MCF 10A (cell line): Measurements from ENCODE around the gene C8B. TPM values are rescaled to one million over a fixed set of nuclear protein-coding genes. Genes with fewer than 3 reads are reported as not detected.
A peak's percentile ranks its signal among the peaks of the same experiment; 100 is the strongest.

ENCODE experiments used
- BruUV-seq: library from RNA; stranded (reverse); fragments of 400-500 nt; replicated peaks from 2 replicates; lab custom pipeline; 2021; lab: Mats Ljungman, UMichigan
- CTCF ChIA-PET: fragments of 300-600 bp; sonication (Branson Sonifier 250); formaldehyde crosslinking; extraction: SDS; loops from one replicate; lab custom pipeline; 2021; ENCODE audit warnings: antibody characterized with exemption, inconsistent platforms; lab: Yijun Ruan, JAX
- POLR2A ChIA-PET: fragments of 300-600, 350-650 bp; sonication (Branson Sonifier 250); formaldehyde crosslinking; extraction: SDS; loops from one replicate; lab custom pipeline; 2020; ENCODE audit warnings: antibody characterized with exemption, inconsistent platforms; lab: Yijun Ruan, JAX
- DNase-seq: peaks from one replicate; pipeline ENCODE4 v3.0.0-alpha.2; 2018; ENCODE audit not compliant: unreplicated experiment
- H3K27ac Mint-ChIP-seq: one replicate; pipeline ENCODE4 v1.8.0; 2022; ENCODE audit warnings: mild to moderate bottlenecking, low read depth, mixed read lengths; ENCODE audit not compliant: unreplicated experiment
- H3K27me3 Mint-ChIP-seq: one replicate; pipeline ENCODE4 v1.8.0; 2022; ENCODE audit warnings: mixed read lengths; ENCODE audit not compliant: insufficient read depth, unreplicated experiment
- H3K36me3 Mint-ChIP-seq: one replicate; pipeline ENCODE4 v1.8.0; 2022; ENCODE audit warnings: mild to moderate bottlenecking, moderate library complexity, mixed read lengths; ENCODE audit not compliant: insufficient read depth, unreplicated experiment
- H3K4me1 Mint-ChIP-seq: one replicate; pipeline ENCODE4 v1.8.0; 2022; ENCODE audit warnings: mixed read lengths; ENCODE audit not compliant: insufficient read depth, unreplicated experiment
- H3K4me3 Mint-ChIP-seq: one replicate; pipeline ENCODE4 v1.8.0; 2022; ENCODE audit warnings: mild to moderate bottlenecking, moderate library complexity, mixed read lengths; ENCODE audit not compliant: unreplicated experiment
- H3K9me3 Mint-ChIP-seq: one replicate; pipeline ENCODE4 v1.8.0; 2022; ENCODE audit warnings: mixed read lengths; ENCODE audit not compliant: unreplicated experiment
- CTCF ChIP-seq: fragments of 200-600 bp; IDR thresholded peaks from one replicate; pipeline ENCODE4 v1.8.0; 2022; ENCODE audit warnings: antibody characterized with exemption, mild to moderate bottlenecking; ENCODE audit not compliant: unreplicated experiment
- intact Hi-C: fragments of 100-400 bp; cut with micrococcal nuclease; formaldehyde crosslinking; loops from 2 replicates; pipeline ENCODE4 v1.14.1; 2022
- total RNA-seq: library from RNA; stranded (reverse); gene quantifications from 2 replicates; pipeline ENCODE4 v1.2.3, GENCODE V29; 2022

The C8B gene
- total RNA-seq, 1 experiment from 2014 or later: not detected

- Mint-ChIP-seq H3K27ac (no peak overlapping the region), H3K4me1 (no peaks in the 10 kb centered on the region), H3K4me3 (no peak overlapping the region), H3K9me3 (no peaks in the 10 kb centered on the region), H3K36me3 (no peaks in the 10 kb centered on the region), H3K27me3 (no peaks in the 10 kb centered on the region)
- BruUV-seq: no TSS peak
- DNase-seq: no peak
- POLR2A ChIA-PET: no interaction called here
- intact Hi-C loops: no loop called here
- no peak for TF ChIP-seq CTCF
- CTCF ChIA-PET: no interaction called here
These were observed 55.3 kb downstream of the C8B start for GRCh38 chr1:56910441-56910985.

GRCh38 chr1:56908619-56909221, 57.1 kb downstream of the C8B start:
- CTCF ChIA-PET: interaction anchor here (0.7 kb wide), 1 partner anchor 95 kb away, joined by 4 read pairs; no protein-coding TSS in a partner anchor
- POLR2A ChIA-PET: no interaction called here
- no TSS peak for BruUV-seq

GRCh38 chr1:56905667-56906066, 60.1 kb downstream of the C8B start:
- H3K4me3 Mint-ChIP-seq: no peak overlapping the region
- ChIA-PET CTCF (interaction anchor here (1.3 kb wide), 1 partner anchor 9 kb away, joined by 6 read pairs; no protein-coding TSS in a partner anchor), POLR2A (interaction anchor here (0.6 to 0.7 kb wide), 2 partner anchors 108 to 618 kb away, joined by 3 read pairs; no protein-coding TSS in a partner anchor)
- H3K4me1 Mint-ChIP-seq: no peaks in the 10 kb centered on the region
- no peak for TF ChIP-seq CTCF
- BruUV-seq: no TSS peak
- intact Hi-C loops: no loop called here
- H3K27ac Mint-ChIP-seq: no peak overlapping the region
- no peak for DNase-seq
- no peaks in the 10 kb centered on the region for H3K27me3 Mint-ChIP-seq
- H3K9me3 Mint-ChIP-seq: no peaks in the 10 kb centered on the region
- H3K36me3 Mint-ChIP-seq: no peaks in the 10 kb centered on the region

More at GRCh38 chr1:56908619-56909221, 57.1 kb downstream of the C8B start:
- H3K9me3 Mint-ChIP-seq: no peaks in the 10 kb centered on the region
- H3K4me3 Mint-ChIP-seq: no peak overlapping the region
- intact Hi-C loops: no loop called here
- no peaks in the 10 kb centered on the region for H3K27me3 Mint-ChIP-seq
- DNase-seq: peak; percentile 3
- H3K27ac Mint-ChIP-seq: no peak overlapping the region
- no peak for TF ChIP-seq CTCF
- H3K4me1 Mint-ChIP-seq: no peaks in the 10 kb centered on the region
- no peaks in the 10 kb centered on the region for H3K36me3 Mint-ChIP-seq

- H3K36me3 Mint-ChIP-seq: no peaks in the 10 kb centered on the region
- intact Hi-C loops: no loop called here
- no peaks in the 10 kb centered on the region for H3K27me3 Mint-ChIP-seq
- no peak overlapping the region for H3K27ac Mint-ChIP-seq
- no peak for DNase-seq
- BruUV-seq: no TSS peak
- ChIA-PET CTCF (interaction anchor here (0.7 to 1.3 kb wide), 2 partner anchors 8 to 1342 kb away, joined by 3 to 6 read pairs; no protein-coding TSS in a partner anchor), POLR2A (interaction anchor here (0.6 to 0.7 kb wide), 2 partner anchors 108 to 618 kb away, joined by 3 read pairs; no protein-coding TSS in a partner anchor)
- no peaks in the 10 kb centered on the region for H3K9me3 Mint-ChIP-seq
- TF ChIP-seq CTCF: no peak
- H3K4me3 Mint-ChIP-seq: no peak overlapping the region
- H3K4me1 Mint-ChIP-seq: no peaks in the 10 kb centered on the region
These were observed 61.0 kb downstream of the C8B start for GRCh38 chr1:56904663-56905397.
